IMR-90 (cell line): ENCODE results near the gene ARMC9. TPM values are rescaled to one million over a fixed set of nuclear protein-coding genes. Genes with fewer than 3 reads are reported as not detected.

Experiments
- ATAC-seq: fragments of 200-7000 bp; cut with Tn5 transposase; 2 replicates; pipeline ENCODE4 v1.9.1; 2020; ENCODE audit warnings: low read depth, mild to moderate bottlenecking, moderate library complexity
- BruUV-seq: library from RNA; stranded (reverse); fragments of 400-500 nt; replicated peaks from 2 replicates; lab custom pipeline; 2021; lab: Mats Ljungman, UMichigan
- CTCF ChIA-PET: fragments of 300-600 bp; formaldehyde crosslinking; extraction: SDS; loops from one replicate; lab custom pipeline; 2021; ENCODE audit warnings: antibody characterized with exemption; lab: Yijun Ruan, JAX
- POLR2A ChIA-PET: fragments of 300-600 bp; sonication (Branson Sonifier 250); formaldehyde crosslinking; loops from one replicate; lab custom pipeline; 2022; ENCODE audit warnings: antibody characterized with exemption; ENCODE audit not compliant: unreplicated experiment; lab: Charles Lee
- DNase-seq: peaks from one replicate; pipeline ENCODE4 v3.0.0; 2013
- H2AFZ ChIP-seq: replicated peaks from 2 replicates; pipeline ENCODE3; 2013; ENCODE audit warnings: low read length, mild to moderate bottlenecking; ENCODE audit not compliant: poor library complexity
- H2AK5ac ChIP-seq: 2 replicates; pipeline ENCODE4 v1.6.1; 2013; ENCODE audit warnings: low read depth, low read length, inconsistent platforms
- H2AK9ac ChIP-seq: replicated peaks from 2 replicates; pipeline ENCODE3; 2013; ENCODE audit warnings: mild to moderate bottlenecking, low read depth, low read length, moderate library complexity; ENCODE audit not compliant: poor library complexity
- H2BK120ac ChIP-seq: 2 replicates; pipeline ENCODE4 v1.6.1; 2013; ENCODE audit warnings: low read depth, low read length, inconsistent platforms
- H2BK15ac ChIP-seq: 3 replicates; pipeline ENCODE4 v1.6.1; 2013; ENCODE audit warnings: low read depth, low read length, inconsistent platforms
- H2BK20ac ChIP-seq: 2 replicates; pipeline ENCODE4 v1.6.1; 2013; ENCODE audit warnings: low read depth, mild to moderate bottlenecking, inconsistent platforms, low read length, moderate library complexity
- H2BK5ac ChIP-seq: 2 replicates; pipeline ENCODE4 v1.6.1; 2013; ENCODE audit warnings: mild to moderate bottlenecking, low read depth, low read length, inconsistent platforms; ENCODE audit not compliant: poor library complexity, severe bottlenecking
- H3K14ac ChIP-seq: replicated peaks from 2 replicates; pipeline ENCODE4 v1.6.1; 2013; ENCODE audit warnings: low read depth, low read length, inconsistent platforms
- H3K18ac ChIP-seq: 2 replicates; pipeline ENCODE4 v1.6.1; 2013; ENCODE audit warnings: low read depth, low read length, control low read depth
- H3K23ac ChIP-seq: 2 replicates; pipeline ENCODE4 v1.6.1; 2013; ENCODE audit warnings: low read depth, low read length, inconsistent platforms
- H3K27ac ChIP-seq: 2 replicates; pipeline ENCODE4 v1.5.1; 2013; ENCODE audit warnings: mild to moderate bottlenecking, control low read depth, low read length; ENCODE audit not compliant: insufficient read depth
- H3K27me3 ChIP-seq: 2 replicates; pipeline ENCODE4 v1.6.1; 2013; ENCODE audit warnings: low read length; ENCODE audit not compliant: control insufficient read depth, insufficient read depth
- H3K36me3 ChIP-seq: 2 replicates; pipeline ENCODE4 v1.6.1; 2013; ENCODE audit warnings: low read length, mixed read lengths; ENCODE audit not compliant: control insufficient read depth, insufficient read depth
- H3K4ac ChIP-seq: 2 replicates; pipeline ENCODE4 v1.6.1; 2013; ENCODE audit warnings: low read depth, low read length, inconsistent platforms
- H3K4me1 ChIP-seq: 2 replicates; pipeline ENCODE4 v1.6.1; 2013; ENCODE audit warnings: low read length, mixed read lengths; ENCODE audit not compliant: control insufficient read depth, insufficient read depth
- H3K4me2 ChIP-seq: 2 replicates; pipeline ENCODE4 v1.6.1; 2013; ENCODE audit warnings: low read depth, mild to moderate bottlenecking, control low read depth, low read length, moderate library complexity
- H3K4me3 ChIP-seq: 2 replicates; pipeline ENCODE4 v1.5.1; 2013; ENCODE audit warnings: low read depth, mild to moderate bottlenecking, control low read depth, low read length, moderate library complexity; ENCODE audit not compliant: insufficient read depth
- H3K56ac ChIP-seq: 2 replicates; pipeline ENCODE4 v1.6.1; 2013; ENCODE audit warnings: low read length, inconsistent platforms; ENCODE audit not compliant: insufficient read depth; ENCODE audit errors: extremely low read depth
- H3K79me1 ChIP-seq, 2 experiments: 2 replicates each; pipeline ENCODE4 v1.6.1; 2013; ENCODE audit warnings: low read length in 2 of 2, inconsistent platforms in 1 of 2, low read depth in 1 of 2
- H3K9ac ChIP-seq: 2 replicates; pipeline ENCODE4 v1.6.1; 2013; ENCODE audit warnings: low read depth, low read length, control low read depth
- H3K9me1 ChIP-seq: 2 replicates; pipeline ENCODE4 v1.6.1; 2013; ENCODE audit warnings: low read length, inconsistent platforms; ENCODE audit not compliant: insufficient read depth
- H3K9me3 ChIP-seq: 2 replicates; pipeline ENCODE4 v1.6.1; 2013; ENCODE audit warnings: low read length; ENCODE audit not compliant: control insufficient read depth, insufficient read depth
- H4K20me1 ChIP-seq: 2 replicates; pipeline ENCODE4 v1.6.1; 2013; ENCODE audit warnings: low read length, inconsistent platforms; ENCODE audit not compliant: insufficient read depth
- H4K5ac ChIP-seq: 2 replicates; pipeline ENCODE4 v1.6.1; 2013; ENCODE audit warnings: mild to moderate bottlenecking, low read depth, low read length, control low read depth
- H4K8ac ChIP-seq, 2 experiments: 2 replicates each; pipeline ENCODE4 v1.6.1; 2013; ENCODE audit warnings: low read depth in 2 of 2, low read length in 2 of 2, control low read depth in 1 of 2, inconsistent platforms in 1 of 2
- H4K91ac ChIP-seq: 2 replicates; pipeline ENCODE4 v1.6.1; 2013; ENCODE audit warnings: low read depth, low read length, inconsistent platforms; ENCODE audit not compliant: insufficient read depth
- BHLHE40 ChIP-seq: fragments of 150-350 bp; IDR thresholded peaks from 2 replicates; pipeline ENCODE4 v1.6.1; 2016; ENCODE audit warnings: mild to moderate bottlenecking, low read depth, low read length
- CEBPB ChIP-seq: IDR thresholded peaks from 2 replicates; pipeline ENCODE4 v1.6.1; 2012; ENCODE audit warnings: low read depth, low read length, improper control_type of control experiment
- CHD1 ChIP-seq: IDR thresholded peaks from 2 replicates; pipeline ENCODE4 v1.6.1; 2012; ENCODE audit warnings: low read depth, low read length, improper control_type of control experiment
- FOS ChIP-seq: fragments of 150-350 bp; IDR thresholded peaks from 2 replicates; pipeline ENCODE4 v1.6.1; 2016; ENCODE audit warnings: low read depth, low read length
- MAFK ChIP-seq: IDR thresholded peaks from 2 replicates; pipeline ENCODE4 v1.6.1; 2012; ENCODE audit warnings: low read depth, low read length, improper control_type of control experiment
- MAZ ChIP-seq: IDR thresholded peaks from 2 replicates; pipeline ENCODE4 v1.6.1; 2012; ENCODE audit warnings: low read depth, mild to moderate bottlenecking, low read length, improper control_type of control experiment, moderate library complexity, borderline replicate concordance
- MXI1 ChIP-seq: IDR thresholded peaks from 2 replicates; pipeline ENCODE4 v1.6.1; 2012; ENCODE audit warnings: low read depth, mild to moderate bottlenecking, low read length, moderate library complexity, borderline replicate concordance
- NFE2L2 ChIP-seq: fragments of 150-350 bp; IDR thresholded peaks from 2 replicates; pipeline ENCODE4 v1.6.1; 2016; ENCODE audit warnings: low read depth, mild to moderate bottlenecking, low read length
- POLR2A ChIP-seq: IDR thresholded peaks from 2 replicates; pipeline ENCODE4 v1.6.1; 2012; ENCODE audit warnings: mild to moderate bottlenecking, low read depth, low read length
- RAD21 ChIP-seq: IDR thresholded peaks from 2 replicates; pipeline ENCODE4 v1.6.1; 2012; ENCODE audit warnings: low read length, improper control_type of control experiment
- RCOR1 ChIP-seq: IDR thresholded peaks from 2 replicates; pipeline ENCODE4 v1.6.1; 2012; ENCODE audit warnings: mild to moderate bottlenecking, low read length, improper control_type of control experiment; ENCODE audit not compliant: insufficient replicate concordance
- RFX5 ChIP-seq: IDR thresholded peaks from 2 replicates; pipeline ENCODE4 v1.8.0; 2012; ENCODE audit warnings: low read depth, mild to moderate bottlenecking, low read length, moderate library complexity
- WGBS, 2 experiments: methylation state at CpG; one replicate each; pipeline versions ENCODE4 v1.1.5 to v1.1.7; 2013; ENCODE audit warnings: missing lambda C conversion rate in 2 of 2; ENCODE audit not compliant: insufficient read length in 1 of 2; ENCODE audit errors: extremely low coverage in 2 of 2; 5-methylcytosine and 5-hydroxymethylcytosine counted together
- dilution Hi-C: fragments of 300-500 bp; cut with HindIII; formaldehyde crosslinking; loops from one replicate; pipeline ENCODE4 v1.14.3; 2018; ENCODE audit warnings: low sequenced_read_pairs; ENCODE audit not compliant: unreplicated experiment
- in situ Hi-C: fragments of 300-500 bp; cut with MboI; formaldehyde crosslinking; loops from 3 replicates; pipeline ENCODE4 v1.14.3; 2019; ENCODE audit warnings: low sequenced_read_pairs, inconsistent platforms, mixed read lengths
- intact Hi-C: fragments of 100-400 bp; cut with micrococcal nuclease; formaldehyde crosslinking; loops from 2 replicates; pipeline ENCODE4 v1.10.0; 2022
- polyA plus RNA-seq, 3 experiments: library from polyadenylated mRNA; depleted of rRNA; stranded (reverse); fragments of >200 nt; gene quantifications; 2 replicates each; pipeline ENCODE4 v1.2.3, GENCODE V29; 2012; ENCODE audit warnings: low replicate concordance in 1 of 3
- total RNA-seq: library from RNA; depleted of rRNA; stranded (reverse); fragments of >200 nt; gene quantifications from 2 replicates; pipeline ENCODE4 v1.2.3, GENCODE V29; 2012
- TF ChIP-seq, protein P1 (sequence below): conservative IDR thresholded peaks from 2 replicates; pipeline ENCODE4 v1.5.1; 2012; ENCODE audit warnings: mild to moderate bottlenecking, low read depth, low read length, improper control_type of control experiment
- TF ChIP-seq, protein P2 (sequence below): fragments of 150-350 bp; IDR thresholded peaks from 2 replicates; pipeline ENCODE4 v1.6.1; 2016; ENCODE audit warnings: low read depth, mild to moderate bottlenecking, low read length, moderate library complexity, borderline replicate concordance
- TF ChIP-seq, protein P3 (sequence below): fragments of 150-350 bp; IDR thresholded peaks from 2 replicates; pipeline ENCODE4 v1.6.1; 2017; ENCODE audit warnings: mild to moderate bottlenecking, antibody characterized with exemption, low read length, low read depth

The ARMC9 gene
- total and polyA plus RNA-seq, 2 of the 4 experiments (the other 2 are of a cell fraction) = 36.0 to 46.6 TPM

DNA sequence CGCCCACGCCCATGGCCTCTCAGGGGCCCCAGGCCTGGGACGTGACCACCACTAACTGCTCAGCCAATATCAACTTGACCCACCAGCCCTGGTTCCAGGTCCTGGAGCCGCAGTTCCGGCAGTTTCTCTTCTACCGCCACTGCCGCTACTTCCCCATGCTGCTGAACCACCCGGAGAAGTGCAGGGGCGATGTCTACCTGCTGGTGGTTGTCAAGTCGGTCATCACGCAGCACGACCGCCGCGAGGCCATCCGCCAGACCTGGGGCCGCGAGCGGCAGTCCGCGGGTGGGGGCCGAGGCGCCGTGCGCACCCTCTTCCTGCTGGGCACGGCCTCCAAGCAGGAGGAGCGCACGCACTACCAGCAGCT is 199.5 kb downstream of the ARMC9 start:
- no TSS peak for BruUV-seq

More for the DNA sequence above, 199.5 kb downstream of the ARMC9 start:
- in situ Hi-C loops = no loop called here
- Histone ChIP-seq H3K4ac (no peak overlapping the region), H3K4me1 (peaks cover 5% of the 10 kb centered on the region), H4K8ac (no peak overlapping the region), H3K36me3 (no peaks in the 10 kb centered on the region), H3K4me3 (no peak overlapping the region), H4K91ac (no peak overlapping the region), H2BK15ac (no peak overlapping the region), H3K4me2 (no peak overlapping the region), H3K23ac (no peak overlapping the region), H3K18ac (no peak overlapping the region), H2BK120ac (no peak overlapping the region), H3K79me1 (no peaks in the 10 kb centered on the region), H3K27ac (no peak overlapping the region), H3K14ac (no peak overlapping the region), H2AFZ (no peak overlapping the region), H4K5ac (no peak overlapping the region), H3K27me3 (peaks cover 29% of the 10 kb centered on the region), H3K9me1 (no peaks in the 10 kb centered on the region; the same call in 1 of the 2 replicates), H2AK5ac (no peak overlapping the region), H2BK5ac (no peak overlapping the region), H2AK9ac (peak overlapping the region; percentile 16), H2BK20ac (no peak overlapping the region), H4K20me1 (no peaks in the 10 kb centered on the region), H3K56ac (no peak overlapping the region), H3K9ac (no peak overlapping the region), H3K9me3 (no peaks in the 10 kb centered on the region; the same call in 1 of the 2 replicates)
- no peak for ATAC-seq
- dilution Hi-C loops = no loop called here
- ChIA-PET POLR2A (no interaction called here), CTCF (no interaction called here)
- TF ChIP-seq, protein P1, sequence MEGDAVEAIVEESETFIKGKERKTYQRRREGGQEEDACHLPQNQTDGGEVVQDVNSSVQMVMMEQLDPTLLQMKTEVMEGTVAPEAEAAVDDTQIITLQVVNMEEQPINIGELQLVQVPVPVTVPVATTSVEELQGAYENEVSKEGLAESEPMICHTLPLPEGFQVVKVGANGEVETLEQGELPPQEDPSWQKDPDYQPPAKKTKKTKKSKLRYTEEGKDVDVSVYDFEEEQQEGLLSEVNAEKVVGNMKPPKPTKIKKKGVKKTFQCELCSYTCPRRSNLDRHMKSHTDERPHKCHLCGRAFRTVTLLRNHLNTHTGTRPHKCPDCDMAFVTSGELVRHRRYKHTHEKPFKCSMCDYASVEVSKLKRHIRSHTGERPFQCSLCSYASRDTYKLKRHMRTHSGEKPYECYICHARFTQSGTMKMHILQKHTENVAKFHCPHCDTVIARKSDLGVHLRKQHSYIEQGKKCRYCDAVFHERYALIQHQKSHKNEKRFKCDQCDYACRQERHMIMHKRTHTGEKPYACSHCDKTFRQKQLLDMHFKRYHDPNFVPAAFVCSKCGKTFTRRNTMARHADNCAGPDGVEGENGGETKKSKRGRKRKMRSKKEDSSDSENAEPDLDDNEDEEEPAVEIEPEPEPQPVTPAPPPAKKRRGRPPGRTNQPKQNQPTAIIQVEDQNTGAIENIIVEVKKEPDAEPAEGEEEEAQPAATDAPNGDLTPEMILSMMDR = no peak
- TF ChIP-seq, protein P2, sequence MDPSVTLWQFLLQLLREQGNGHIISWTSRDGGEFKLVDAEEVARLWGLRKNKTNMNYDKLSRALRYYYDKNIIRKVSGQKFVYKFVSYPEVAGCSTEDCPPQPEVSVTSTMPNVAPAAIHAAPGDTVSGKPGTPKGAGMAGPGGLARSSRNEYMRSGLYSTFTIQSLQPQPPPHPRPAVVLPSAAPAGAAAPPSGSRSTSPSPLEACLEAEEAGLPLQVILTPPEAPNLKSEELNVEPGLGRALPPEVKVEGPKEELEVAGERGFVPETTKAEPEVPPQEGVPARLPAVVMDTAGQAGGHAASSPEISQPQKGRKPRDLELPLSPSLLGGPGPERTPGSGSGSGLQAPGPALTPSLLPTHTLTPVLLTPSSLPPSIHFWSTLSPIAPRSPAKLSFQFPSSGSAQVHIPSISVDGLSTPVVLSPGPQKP = no peak
- no peak for TF ChIP-seq CEBPB
- TF ChIP-seq RAD21 = no peak
- no peak for TF ChIP-seq BHLHE40
- no peak for TF ChIP-seq POLR2A
- no peak for TF ChIP-seq MAZ
- TF ChIP-seq FOS = no peak
- TF ChIP-seq RCOR1 = no peak
- TF ChIP-seq MAFK = no peak
- no peak for TF ChIP-seq CHD1
- TF ChIP-seq, protein P3, sequence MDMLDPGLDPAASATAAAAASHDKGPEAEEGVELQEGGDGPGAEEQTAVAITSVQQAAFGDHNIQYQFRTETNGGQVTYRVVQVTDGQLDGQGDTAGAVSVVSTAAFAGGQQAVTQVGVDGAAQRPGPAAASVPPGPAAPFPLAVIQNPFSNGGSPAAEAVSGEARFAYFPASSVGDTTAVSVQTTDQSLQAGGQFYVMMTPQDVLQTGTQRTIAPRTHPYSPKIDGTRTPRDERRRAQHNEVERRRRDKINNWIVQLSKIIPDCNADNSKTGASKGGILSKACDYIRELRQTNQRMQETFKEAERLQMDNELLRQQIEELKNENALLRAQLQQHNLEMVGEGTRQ = no peak
- TF ChIP-seq MXI1 = no peak
- TF ChIP-seq RFX5 = no peak
- TF ChIP-seq NFE2L2 = no peak
- 100% methylated on average over 10 of the region's 28 CpGs; no CpG with 5 or more reads in 1 of the 2 experiments for WGBS, 2 experiments
- no peak for DNase-seq
- intact Hi-C loops = no loop called here
